H9 (cell line): Measurements from ENCODE around the gene ROBO1. TPM values are rescaled to one million over a fixed set of nuclear protein-coding genes. Genes with fewer than 3 reads are reported as not detected.

Source experiments
- DNase-seq: peaks from one replicate; pipeline ENCODE4 v3.0.0-alpha.2; 2017
- H2AFZ ChIP-seq: one replicate; pipeline ENCODE4 v1.6.1; 2013; ENCODE audit warnings: mild to moderate bottlenecking, low read length, control low read depth, moderate library complexity
- H2AK5ac ChIP-seq: 2 replicates; pipeline ENCODE4 v1.6.1; 2013; ENCODE audit warnings: low read length, control low read depth, mixed read lengths; ENCODE audit not compliant: insufficient read length
- H2BK120ac ChIP-seq: one replicate; pipeline ENCODE4 v1.6.1; 2013; ENCODE audit warnings: low read depth, mild to moderate bottlenecking, low read length, control low read depth, inconsistent platforms; ENCODE audit not compliant: poor library complexity, severe bottlenecking
- H2BK12ac ChIP-seq: 2 replicates; pipeline ENCODE4 v1.6.1; 2013; ENCODE audit warnings: low read length, control low read depth, mixed read lengths, low read depth; ENCODE audit not compliant: insufficient read length
- H2BK15ac ChIP-seq: 2 replicates; pipeline ENCODE4 v1.6.1; 2013; ENCODE audit warnings: low read depth, low read length, control low read depth
- H2BK20ac ChIP-seq: one replicate; pipeline ENCODE4 v1.6.1; 2013; ENCODE audit warnings: low read depth, mild to moderate bottlenecking, low read length, control low read depth, inconsistent platforms; ENCODE audit not compliant: poor library complexity, severe bottlenecking
- H2BK5ac ChIP-seq: 2 replicates; pipeline ENCODE4 v1.6.1; 2013; ENCODE audit warnings: low read length, control low read depth, mixed read lengths; ENCODE audit not compliant: insufficient read length
- H3K14ac ChIP-seq: 2 replicates; pipeline ENCODE4 v1.6.1; 2013; ENCODE audit warnings: low read length, control low read depth; ENCODE audit not compliant: insufficient read depth
- H3K18ac ChIP-seq: 2 replicates; pipeline ENCODE4 v1.6.1; 2013; ENCODE audit warnings: low read depth, mild to moderate bottlenecking, mixed read lengths, low read length, control low read depth; ENCODE audit not compliant: insufficient read length
- H3K23ac ChIP-seq: 2 replicates; pipeline ENCODE4 v1.6.1; 2013; ENCODE audit warnings: low read length, control low read depth, mixed read lengths, low read depth; ENCODE audit not compliant: insufficient read length
- H3K23me2 ChIP-seq: 2 replicates; pipeline ENCODE4 v1.6.1; 2013; ENCODE audit warnings: low read depth, mild to moderate bottlenecking, mixed read lengths, low read length, control low read depth; ENCODE audit not compliant: insufficient read length, poor library complexity, severe bottlenecking
- H3K27ac ChIP-seq: 2 replicates; pipeline ENCODE4 v1.5.1; 2013; ENCODE audit warnings: low read length, control low read depth, mixed read lengths, low read depth; ENCODE audit not compliant: insufficient read length
- H3K27me3 ChIP-seq: 2 replicates; pipeline ENCODE4 v1.6.1; 2013; ENCODE audit warnings: low read length, control low read depth, inconsistent platforms; ENCODE audit not compliant: insufficient read depth
- H3K4ac ChIP-seq: 2 replicates; pipeline ENCODE4 v1.6.1; 2013; ENCODE audit warnings: low read depth, mild to moderate bottlenecking, control low read depth, inconsistent platforms, low read length, moderate library complexity
- H3K4me1 ChIP-seq: 2 replicates; pipeline ENCODE4 v1.6.1; 2013; ENCODE audit warnings: low read length, control low read depth, inconsistent platforms; ENCODE audit not compliant: insufficient read depth
- H3K4me2 ChIP-seq: 2 replicates; pipeline ENCODE4 v1.6.1; 2013; ENCODE audit warnings: low read length, control low read depth, mixed read lengths; ENCODE audit not compliant: insufficient read length, insufficient read depth
- H3K56ac ChIP-seq: 2 replicates; pipeline ENCODE4 v1.6.1; 2013; ENCODE audit warnings: low read depth, mild to moderate bottlenecking, mixed read lengths, low read length, control low read depth; ENCODE audit not compliant: insufficient read length
- H3K79me1 ChIP-seq: 2 replicates; pipeline ENCODE4 v1.6.1; 2013; ENCODE audit warnings: low read depth, mild to moderate bottlenecking, moderate library complexity, low read length, control low read depth, inconsistent platforms; ENCODE audit not compliant: insufficient read depth, poor library complexity, severe bottlenecking
- H3K79me2 ChIP-seq: 2 replicates; pipeline ENCODE4 v1.6.1; 2013; ENCODE audit warnings: low read length, control low read depth, inconsistent platforms; ENCODE audit not compliant: insufficient read depth
- H3K9ac ChIP-seq: 2 replicates; pipeline ENCODE4 v1.6.1; 2013; ENCODE audit warnings: low read length, control low read depth, mixed read lengths; ENCODE audit not compliant: insufficient read length; ENCODE audit errors: extremely low read depth
- H3K9me3 ChIP-seq: one replicate; pipeline ENCODE4 v1.6.1; 2013; ENCODE audit warnings: low read depth, low read length, inconsistent platforms; ENCODE audit not compliant: control insufficient read depth
- H3T11ph ChIP-seq: one replicate; pipeline ENCODE4 v1.6.1; 2013; ENCODE audit warnings: mild to moderate bottlenecking, low read length, control low read depth, inconsistent platforms
- H4K20me1 ChIP-seq: one replicate; pipeline ENCODE4 v1.6.1; 2013; ENCODE audit not compliant: control insufficient read depth, insufficient read length, insufficient read depth
- H4K5ac ChIP-seq: 2 replicates; pipeline ENCODE4 v1.6.1; 2013; ENCODE audit warnings: low read depth, mild to moderate bottlenecking, mixed read lengths, low read length, control low read depth; ENCODE audit not compliant: insufficient read length
- H4K8ac ChIP-seq: replicated peaks from 2 replicates; pipeline ENCODE4 v1.6.1; 2013; ENCODE audit warnings: low read length, control low read depth, mixed read lengths, low read depth; ENCODE audit not compliant: insufficient read length
- H4K91ac ChIP-seq: 2 replicates; pipeline ENCODE4 v1.6.1; 2013; ENCODE audit warnings: low read depth, mild to moderate bottlenecking, moderate library complexity, mixed read lengths, low read length, control low read depth; ENCODE audit not compliant: insufficient read length
- H3K27ac Mint-ChIP-seq, 3 experiments: 2 replicates in 2 of 3; 3 replicates in 1 of 3; pipeline ENCODE4 v1.8.0; 2020 to 2021; ENCODE audit warnings: mixed read lengths in 3 of 3, mild to moderate bottlenecking in 1 of 3, moderate library complexity in 1 of 3
- H3K27me3 Mint-ChIP-seq: 2 replicates; pipeline ENCODE4 v1.8.0; 2021; ENCODE audit warnings: low read depth, mild to moderate bottlenecking, moderate library complexity, mixed read lengths
- H3K36me3 Mint-ChIP-seq, 3 experiments: 2 replicates in 2 of 3; 3 replicates in 1 of 3; pipeline ENCODE4 v1.8.0; 2020 to 2021; ENCODE audit warnings: low read depth in 3 of 3, mixed read lengths in 3 of 3; ENCODE audit not compliant: insufficient read depth in 1 of 3
- H3K4me1 Mint-ChIP-seq, 2 experiments: 2 replicates each; pipeline ENCODE4 v1.8.0; 2020; ENCODE audit warnings: mixed read lengths in 2 of 2
- H3K4me3 Mint-ChIP-seq, 2 experiments: 2 replicates in 1 of 2; 3 replicates in 1 of 2; pipeline ENCODE4 v1.8.0; 2020 to 2021; ENCODE audit warnings: mild to moderate bottlenecking in 2 of 2, mixed read lengths in 2 of 2, moderate library complexity in 1 of 2
- H3K9me3 Mint-ChIP-seq, 2 experiments: 2 replicates in 1 of 2; 3 replicates in 1 of 2; pipeline ENCODE4 v1.8.0; 2020; ENCODE audit warnings: mild to moderate bottlenecking in 2 of 2, mixed read lengths in 2 of 2, moderate library complexity in 1 of 2
- WGBS: extraction: QIAGEN DNeasy Blood & Tissue Kit; methylation state at CpG from one replicate; pipeline ENCODE4 v1.1.7; 2013; ENCODE audit warnings: missing lambda C conversion rate, low lambda C conversion rate, mixed read lengths; ENCODE audit not compliant: insufficient read length; ENCODE audit errors: extremely low coverage; 5-methylcytosine and 5-hydroxymethylcytosine counted together
- total RNA-seq: library from RNA; stranded (reverse); gene quantifications from 2 replicates; pipeline ENCODE4 v1.2.1, GENCODE V29; 2021
- TF ChIP-seq, protein P1 (sequence below): fragments of 200-600 bp; sonication (generic); conservative IDR thresholded peaks from 3 replicates; pipeline ENCODE4 v1.8.0; 2021; ENCODE audit warnings: antibody characterized with exemption, mild to moderate bottlenecking

The ROBO1 gene
- total RNA-seq, 1 experiment from 2014 or later: 62.7 TPM

DNA sequence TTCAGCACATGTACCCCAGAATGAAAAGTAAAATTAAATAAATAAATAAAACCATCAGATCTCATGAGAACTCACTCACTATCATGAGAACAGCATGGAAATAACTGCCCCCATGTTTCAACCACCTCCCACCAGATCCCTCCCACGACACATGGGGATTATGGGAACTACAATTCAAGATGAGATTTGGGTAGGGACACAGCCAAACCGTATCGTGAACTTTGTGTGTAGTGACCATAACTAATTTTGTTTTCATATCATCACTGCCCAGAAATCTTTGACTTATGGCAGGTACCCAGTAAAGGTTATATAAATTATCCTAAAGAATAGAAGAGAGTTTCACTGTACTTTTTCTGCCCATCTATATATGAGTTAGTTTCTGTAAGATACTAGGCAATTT lies 766.5 kb downstream of the ROBO1 start:
- H3K27ac ChIP-seq: no peak overlapping the region
- Mint-ChIP-seq H3K27me3 (no peaks in the 10 kb centered on the region), H3K27ac (no peak overlapping the region), H3K4me3 (no peak overlapping the region), H3K9me3 (no peaks in the 10 kb centered on the region; a peak in 1 of 5 replicates), H3K36me3 (peaks cover 2 to 5% (median 3%) of the 10 kb centered on the region in 3 experiments; a peak in 4 of 7 replicates), H3K4me1 (peaks cover 20 to 26% of the 10 kb centered on the region in 2 experiments)
- H3K23me2 ChIP-seq: no peaks in the 10 kb centered on the region
- H3K9me3 ChIP-seq: no peaks in the 10 kb centered on the region
- H4K5ac ChIP-seq: no peak overlapping the region
- H3K4me2 ChIP-seq: no peak overlapping the region
- no peak overlapping the region for H3K4ac ChIP-seq
- H4K8ac ChIP-seq: no peak overlapping the region
- no peak overlapping the region for H3K18ac ChIP-seq
- no peak overlapping the region for H2AFZ ChIP-seq
- no peak overlapping the region for H2BK5ac ChIP-seq
- no peak overlapping the region for H3K9ac ChIP-seq
- no peak overlapping the region for H4K91ac ChIP-seq
- no peak overlapping the region for H3K56ac ChIP-seq
- no peaks in the 10 kb centered on the region for H3K27me3 ChIP-seq
- no peak overlapping the region for H3K14ac ChIP-seq
- H3T11ph ChIP-seq: no peak overlapping the region
- H4K20me1 ChIP-seq: no peaks in the 10 kb centered on the region
- no peak overlapping the region for H2BK12ac ChIP-seq
- H2BK120ac ChIP-seq: no peak overlapping the region
- H2AK5ac ChIP-seq: no peak overlapping the region
- no peak for DNase-seq
- peaks cover 5% of the 10 kb centered on the region for H3K79me1 ChIP-seq
- H3K79me2 ChIP-seq: peaks cover 4% of the 10 kb centered on the region; the same call in 1 of the 2 replicates
- WGBS: no CpG with 5 or more reads among the region's 3 CpGs
- no peak overlapping the region for H2BK20ac ChIP-seq
- TF ChIP-seq, protein P1, sequence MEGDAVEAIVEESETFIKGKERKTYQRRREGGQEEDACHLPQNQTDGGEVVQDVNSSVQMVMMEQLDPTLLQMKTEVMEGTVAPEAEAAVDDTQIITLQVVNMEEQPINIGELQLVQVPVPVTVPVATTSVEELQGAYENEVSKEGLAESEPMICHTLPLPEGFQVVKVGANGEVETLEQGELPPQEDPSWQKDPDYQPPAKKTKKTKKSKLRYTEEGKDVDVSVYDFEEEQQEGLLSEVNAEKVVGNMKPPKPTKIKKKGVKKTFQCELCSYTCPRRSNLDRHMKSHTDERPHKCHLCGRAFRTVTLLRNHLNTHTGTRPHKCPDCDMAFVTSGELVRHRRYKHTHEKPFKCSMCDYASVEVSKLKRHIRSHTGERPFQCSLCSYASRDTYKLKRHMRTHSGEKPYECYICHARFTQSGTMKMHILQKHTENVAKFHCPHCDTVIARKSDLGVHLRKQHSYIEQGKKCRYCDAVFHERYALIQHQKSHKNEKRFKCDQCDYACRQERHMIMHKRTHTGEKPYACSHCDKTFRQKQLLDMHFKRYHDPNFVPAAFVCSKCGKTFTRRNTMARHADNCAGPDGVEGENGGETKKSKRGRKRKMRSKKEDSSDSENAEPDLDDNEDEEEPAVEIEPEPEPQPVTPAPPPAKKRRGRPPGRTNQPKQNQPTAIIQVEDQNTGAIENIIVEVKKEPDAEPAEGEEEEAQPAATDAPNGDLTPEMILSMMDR: no peak
- H3K23ac ChIP-seq: no peak overlapping the region
- no peaks in the 10 kb centered on the region for H3K4me1 ChIP-seq
- no peak overlapping the region for H2BK15ac ChIP-seq
